Smooth muscle cell (in vitro differentiated cells): Measurements from ENCODE around the gene CTTN. TPM values are rescaled to one million over a fixed set of nuclear protein-coding genes. Genes with fewer than 3 reads are reported as not detected.

ENCODE experiments used
- DNase-seq: peaks from one replicate; lab custom pipeline; 2025; ENCODE audit not compliant: unreplicated experiment; lab: John Stamatoyannopoulos, UW
- H2AFZ ChIP-seq: fragments of 200-600 bp; sonication (generic); 2 replicates; pipeline ENCODE4 v1.6.0; 2016; ENCODE audit warnings: antibody characterized with exemption, low read depth, mild to moderate bottlenecking
- H3F3A ChIP-seq: fragments of 200-600 bp; sonication (generic); 2 replicates; pipeline ENCODE4 v1.6.0; 2017; ENCODE audit warnings: antibody characterized with exemption, low read depth
- H3K27ac ChIP-seq: fragments of 200-600 bp; sonication (generic); 2 replicates; pipeline ENCODE4 v1.5.1; 2016; ENCODE audit warnings: low read depth, mild to moderate bottlenecking
- H3K27me3 ChIP-seq: fragments of 200-600 bp; sonication (generic); 2 replicates; pipeline ENCODE4 v1.6.1; 2016; ENCODE audit warnings: low read depth, mild to moderate bottlenecking
- H3K36me3 ChIP-seq: fragments of 200-600 bp; sonication (generic); 2 replicates; pipeline ENCODE4 v1.5.1; 2016; ENCODE audit warnings: low read depth
- H3K4me1 ChIP-seq: fragments of 200-600 bp; sonication (generic); 2 replicates; pipeline ENCODE4 v1.5.1; 2016; ENCODE audit warnings: low read depth
- H3K4me2 ChIP-seq: fragments of 200-600 bp; sonication (generic); 2 replicates; pipeline ENCODE4 v1.6.0; 2016; ENCODE audit warnings: mild to moderate bottlenecking
- H3K4me3 ChIP-seq: fragments of 200-600 bp; sonication (generic); 2 replicates; pipeline ENCODE4 v1.5.1; 2016; ENCODE audit warnings: mild to moderate bottlenecking
- H3K79me2 ChIP-seq: fragments of 200-600 bp; sonication (generic); 2 replicates; pipeline ENCODE4 v1.6.0; 2016; ENCODE audit warnings: low read depth, mild to moderate bottlenecking
- H3K9ac ChIP-seq: fragments of 200-600 bp; sonication (generic); 2 replicates; pipeline ENCODE4 v1.6.0; 2016; ENCODE audit warnings: low read depth
- H3K9me3 ChIP-seq: fragments of 200-600 bp; sonication (generic); replicated peaks from 2 replicates; pipeline ENCODE4 v1.5.1; 2016; ENCODE audit warnings: low read depth
- H4K20me1 ChIP-seq: fragments of 200-600 bp; sonication (generic); 2 replicates; pipeline ENCODE4 v1.6.0; 2016; ENCODE audit warnings: low read depth
- CTCF ChIP-seq: fragments of 200-600 bp; sonication (generic); IDR thresholded peaks from 2 replicates; pipeline ENCODE4 v1.5.1; 2017; ENCODE audit warnings: borderline replicate concordance, mild to moderate bottlenecking, antibody characterized with exemption; ENCODE audit not compliant: insufficient read depth, poor library complexity, severe bottlenecking
- WGBS: methylation state at CpG from one replicate; pipeline ENCODE4 v1.1.7; 2016; ENCODE audit warnings: low lambda C conversion rate; 5-methylcytosine and 5-hydroxymethylcytosine counted together
- polyA plus RNA-seq: library from polyadenylated mRNA; unstranded; fragments of >200 nt; fragmentation: Nextera tagmentation; extraction: Ambion mirVana; gene quantifications from 2 replicates; pipeline ENCODE4 v1.2.1, GENCODE V29; 2016
- total RNA-seq: library from RNA; depleted of rRNA; stranded (reverse); fragments of >200 nt; gene quantifications from 2 replicates; pipeline ENCODE4 v1.2.3, GENCODE V29; 2014

The CTTN gene
- total and polyA plus RNA-seq, 2 experiments from 2014 or later, result 64.7 to 173 TPM

GRCh38 chr11:70364178-70364577, 34.2 kb upstream of the CTTN start:
- Histone ChIP-seq H3K4me2 (no peak overlapping the region), H3K79me2 (no peaks in the 10 kb centered on the region), H3K9me3 (no peaks in the 10 kb centered on the region), H4K20me1 (peaks cover 12% of the 10 kb centered on the region), H3K27ac (no peak overlapping the region), H3K4me1 (no peaks in the 10 kb centered on the region), H3K36me3 (peaks cover 14% of the 10 kb centered on the region), H3F3A (no peaks in the 10 kb centered on the region), H3K9ac (no peak overlapping the region), H2AFZ (no peak overlapping the region), H3K27me3 (no peaks in the 10 kb centered on the region), H3K4me3 (no peak overlapping the region)
- no peak for DNase-seq
- WGBS, result 87% methylated on average over 2 of the region's 2 CpGs
- no peak for TF ChIP-seq CTCF

DNA sequence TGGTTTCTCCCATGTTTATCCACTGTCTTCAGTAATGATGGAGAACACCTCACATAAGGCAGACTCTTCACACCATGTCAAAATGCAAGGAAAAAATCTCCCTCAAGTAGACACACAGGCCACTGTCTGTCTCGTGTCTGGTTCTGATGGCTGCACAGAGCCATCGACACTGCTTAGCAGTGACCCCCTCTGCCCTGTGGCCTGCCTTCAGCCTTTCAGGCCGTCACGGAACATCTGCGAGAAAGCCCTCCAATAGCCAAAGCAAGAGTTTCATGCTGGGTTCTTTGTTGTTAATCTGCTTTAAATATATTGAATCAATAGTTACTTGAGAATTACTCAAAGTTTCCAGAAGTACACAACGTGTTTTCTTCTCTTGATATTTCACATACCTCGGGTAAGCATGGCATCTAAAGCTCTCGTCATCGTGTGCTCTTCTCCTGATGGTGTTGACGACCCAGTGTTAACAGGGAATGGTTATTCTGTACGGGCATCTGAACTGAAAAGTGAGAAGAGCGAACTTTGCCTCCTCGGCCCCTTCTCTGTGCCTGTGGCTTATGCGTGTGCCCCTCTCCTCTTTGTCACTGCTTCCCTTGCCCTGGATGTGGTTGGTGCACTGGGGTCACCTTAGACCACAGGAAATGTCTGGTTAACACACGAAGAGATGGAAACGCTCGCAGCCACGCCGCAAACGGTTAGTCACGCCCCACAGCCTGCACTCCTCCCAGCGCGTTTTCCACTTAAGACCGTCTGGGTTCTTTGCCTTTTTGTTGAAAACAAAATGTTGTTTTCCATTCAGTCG, 33.4 kb upstream of the CTTN start:
- WGBS, result 96% methylated on average over 25 of the region's 25 CpGs
- H3K79me2 ChIP-seq, result no peaks in the 10 kb centered on the region
- no peaks in the 10 kb centered on the region for H3K9me3 ChIP-seq
- H2AFZ ChIP-seq, result no peak overlapping the region
- no peak overlapping the region for H3K9ac ChIP-seq
- H3K27ac ChIP-seq, result no peak overlapping the region
- no peaks in the 10 kb centered on the region for H3F3A ChIP-seq
- no peak overlapping the region for H3K4me3 ChIP-seq
- peaks cover 14% of the 10 kb centered on the region for H4K20me1 ChIP-seq
- no peak for DNase-seq
- no peaks in the 10 kb centered on the region for H3K27me3 ChIP-seq
- no peak for TF ChIP-seq CTCF
- H3K36me3 ChIP-seq, result peaks cover 9% of the 10 kb centered on the region
- no peak overlapping the region for H3K4me2 ChIP-seq
- no peaks in the 10 kb centered on the region for H3K4me1 ChIP-seq

- Histone ChIP-seq H3F3A (no peaks in the 10 kb centered on the region), H3K4me3 (no peak overlapping the region), H4K20me1 (peaks cover 13% of the 10 kb centered on the region), H3K27ac (no peak overlapping the region), H3K4me2 (no peak overlapping the region), H3K79me2 (peaks cover under 1% of the 10 kb centered on the region), H3K9me3 (no peaks in the 10 kb centered on the region), H3K4me1 (no peaks in the 10 kb centered on the region), H3K27me3 (no peaks in the 10 kb centered on the region), H3K9ac (no peak overlapping the region), H3K36me3 (peaks cover 9% of the 10 kb centered on the region), H2AFZ (no peak overlapping the region)
- no peak for DNase-seq
- 95% methylated on average over 3 of the region's 3 CpGs for WGBS
- no peak for TF ChIP-seq CTCF
These were observed 32.8 kb upstream of the CTTN start for GRCh38 chr11:70365544-70365927.

- peaks cover 8% of the 10 kb centered on the region for H3K79me2 ChIP-seq
- no peak overlapping the region for H3K4me2 ChIP-seq
- peaks cover 11% of the 10 kb centered on the region for H4K20me1 ChIP-seq
- no peaks in the 10 kb centered on the region for H3K4me1 ChIP-seq
- H2AFZ ChIP-seq, result no peak overlapping the region
- H3F3A ChIP-seq, result no peaks in the 10 kb centered on the region
- H3K9ac ChIP-seq, result no peak overlapping the region
- H3K27ac ChIP-seq, result no peak overlapping the region
- H3K27me3 ChIP-seq, result no peaks in the 10 kb centered on the region
- peaks cover 7% of the 10 kb centered on the region for H3K36me3 ChIP-seq
- TF ChIP-seq CTCF, result no peak
- DNase-seq, result no peak
- H3K9me3 ChIP-seq, result no peaks in the 10 kb centered on the region
- WGBS, result 91% methylated on average over 8 of the region's 8 CpGs
- no peak overlapping the region for H3K4me3 ChIP-seq
These were observed 31.3 kb upstream of the CTTN start for GRCh38 chr11:70367071-70367470.
